HG03460 (cell line): ENCODE results near the gene ALCAM.

Experiments
- ATAC-seq: cut with Tn5 transposase; IDR thresholded peaks from one replicate; pipeline ENCODE4 v1.9.1; 2021; ENCODE audit not compliant: unreplicated experiment

ALCAM gene

GRCh38 chr3:105355408-105356061, 11.2 kb upstream of the ALCAM start:
- ATAC-seq, result no peak

- no peak for ATAC-seq
Observed at GRCh38 chr3:105356396-105356795, 10.3 kb upstream of the ALCAM start.

GRCh38 chr3:105356988-105357387, 9.7 kb upstream of the ALCAM start:
- ATAC-seq, result no peak

GRCh38 chr3:105359098-105359762, 7.5 kb upstream of the ALCAM start:
- no peak for ATAC-seq

- ATAC-seq, result no peak
Observed at GRCh38 chr3:105360003-105360402, 6.7 kb upstream of the ALCAM start.

- no peak for ATAC-seq
Observed at GRCh38 chr3:105362021-105362665, 4.6 kb upstream of the ALCAM start.

- ATAC-seq, result no peak
Observed at GRCh38 chr3:105364128-105364527, 2.6 kb upstream of the ALCAM start.

GRCh38 chr3:105365081-105365390, 1.7 kb upstream of the ALCAM start:
- no peak for ATAC-seq

GRCh38 chr3:105365391-105366325, 1.1 kb upstream of the ALCAM start:
- no peak for ATAC-seq

GRCh38 chr3:105367063-105367405, 325 bp downstream of the ALCAM start:
- peak; percentile 6 for ATAC-seq

- peak; percentile 28 for ATAC-seq
Observed at GRCh38 chr3:105367406-105368213, 901 bp downstream of the ALCAM start.

GRCh38 chr3:105368566-105369499, 2.1 kb downstream of the ALCAM start:
- ATAC-seq, result peak; percentile 21

GRCh38 chr3:105369500-105370371, 3.0 kb downstream of the ALCAM start:
- ATAC-seq, result peak; percentile 13

- no peak for ATAC-seq
Observed at GRCh38 chr3:105373383-105373782, 6.7 kb downstream of the ALCAM start.

- ATAC-seq, result no peak
Observed at GRCh38 chr3:105375750-105376511, 9.2 kb downstream of the ALCAM start.

- ATAC-seq, result no peak
Observed at GRCh38 chr3:105377716-105378115, 11.0 kb downstream of the ALCAM start.

GRCh38 chr3:105385179-105385578, 18.5 kb downstream of the ALCAM start:
- ATAC-seq, result no peak
